Ishikawa (cell line): ENCODE results near the gene PAQR3.
A peak's percentile ranks its signal among the peaks of the same experiment; 100 is the strongest.

Experiments used
- CEBPB ChIP-seq: IDR thresholded peaks from 2 replicates; pipeline ENCODE4 v1.6.1; 2012
- CREB1 ChIP-seq: IDR thresholded peaks from 2 replicates; pipeline ENCODE4 v1.6.1; 2012; ENCODE audit warnings: low read depth
- EGR1 ChIP-seq: IDR thresholded peaks from 2 replicates; pipeline ENCODE4 v1.6.1; 2012
- EP300 ChIP-seq: IDR thresholded peaks from 2 replicates; pipeline ENCODE4 v1.6.1; 2012; ENCODE audit warnings: borderline replicate concordance
- FOXM1 ChIP-seq: IDR thresholded peaks from 2 replicates; pipeline ENCODE4 v1.6.1; 2012; ENCODE audit warnings: low read depth, borderline replicate concordance
- MAX ChIP-seq: IDR thresholded peaks from 2 replicates; pipeline ENCODE4 v1.6.1; 2012
- NFIC ChIP-seq: IDR thresholded peaks from 2 replicates; pipeline ENCODE4 v1.6.1; 2012
- RAD21 ChIP-seq: IDR thresholded peaks from 2 replicates; pipeline ENCODE4 v1.6.1; 2012; ENCODE audit warnings: low read depth
- REST ChIP-seq: IDR thresholded peaks from 2 replicates; pipeline ENCODE4 v1.6.1; 2012; ENCODE audit warnings: low read depth, mild to moderate bottlenecking
- TAF1 ChIP-seq: IDR thresholded peaks from 2 replicates; pipeline ENCODE4 v1.6.1; 2012; ENCODE audit warnings: low read depth, mild to moderate bottlenecking
- TCF12 ChIP-seq: IDR thresholded peaks from 2 replicates; pipeline ENCODE4 v1.6.1; 2012; ENCODE audit warnings: low read depth
- TEAD4 ChIP-seq: IDR thresholded peaks from 2 replicates; pipeline ENCODE4 v1.6.1; 2012
- USF1 ChIP-seq: IDR thresholded peaks from 2 replicates; pipeline ENCODE4 v1.6.1; 2012
- YY1 ChIP-seq: IDR thresholded peaks from 2 replicates; pipeline ENCODE4 v1.6.1; 2012; ENCODE audit warnings: low read depth
- ZBTB7A ChIP-seq: IDR thresholded peaks from 2 replicates; pipeline ENCODE4 v1.6.1; 2012; ENCODE audit warnings: low read depth

PAQR3 gene

GRCh38 chr4:78951862-78952472, 12.7 kb upstream of the PAQR3 start:
- no peak for TF ChIP-seq TAF1
- no peak for TF ChIP-seq EGR1
- TF ChIP-seq ZBTB7A: no peak
- TF ChIP-seq FOXM1: no peak
- peak; percentile 91 for TF ChIP-seq RAD21

- TF ChIP-seq EP300: no peak
- no peak for TF ChIP-seq TEAD4
- TF ChIP-seq FOXM1: no peak
These were observed 10.5 kb upstream of the PAQR3 start for GRCh38 chr4:78949735-78950134.

- TF ChIP-seq RAD21: no peak
These were observed 6.5 kb upstream of the PAQR3 start for GRCh38 chr4:78945651-78946179.

- TF ChIP-seq REST: no peak
- TF ChIP-seq TEAD4: no peak
- TF ChIP-seq TAF1: no peak
- TF ChIP-seq USF1: no peak
- no peak for TF ChIP-seq MAX
- no peak for TF ChIP-seq FOXM1
- no peak for TF ChIP-seq EP300
- TF ChIP-seq RAD21: no peak
These were observed 5.1 kb upstream of the PAQR3 start for GRCh38 chr4:78944381-78944780.

- TF ChIP-seq MAX (no peak), ZBTB7A (no peak), USF1 (no peak), CEBPB (no peak), YY1 (no peak), TCF12 (no peak), REST (no peak), CREB1 (no peak), RAD21 (no peak), EGR1 (no peak), TEAD4 (no peak), TAF1 (no peak), EP300 (no peak), NFIC (no peak), FOXM1 (no peak)
These were observed 1.5 kb upstream of the PAQR3 start for GRCh38 chr4:78940752-78941151.

GRCh38 chr4:78939667-78940008, 400 bp upstream of the PAQR3 start:
- TF ChIP-seq NFIC: no peak
- TF ChIP-seq REST: no peak
- TF ChIP-seq TCF12: no peak
